B cell (primary cell): ENCODE results near the gene PLXNA1.

Experiments
- EZH2 ChIP-seq: IDR thresholded peaks from 2 replicates; pipeline ENCODE4 v1.6.1; 2012; ENCODE audit warnings: borderline replicate concordance, low read depth, mild to moderate bottlenecking, moderate library complexity, low read length; ENCODE audit not compliant: insufficient read depth, poor library complexity, severe bottlenecking
- TF ChIP-seq, protein P1 (sequence below): fragments of 200-600 bp; IDR thresholded peaks from one replicate; pipeline ENCODE4 v1.8.0; 2022; ENCODE audit warnings: antibody characterized with exemption, mild to moderate bottlenecking

DNA sequence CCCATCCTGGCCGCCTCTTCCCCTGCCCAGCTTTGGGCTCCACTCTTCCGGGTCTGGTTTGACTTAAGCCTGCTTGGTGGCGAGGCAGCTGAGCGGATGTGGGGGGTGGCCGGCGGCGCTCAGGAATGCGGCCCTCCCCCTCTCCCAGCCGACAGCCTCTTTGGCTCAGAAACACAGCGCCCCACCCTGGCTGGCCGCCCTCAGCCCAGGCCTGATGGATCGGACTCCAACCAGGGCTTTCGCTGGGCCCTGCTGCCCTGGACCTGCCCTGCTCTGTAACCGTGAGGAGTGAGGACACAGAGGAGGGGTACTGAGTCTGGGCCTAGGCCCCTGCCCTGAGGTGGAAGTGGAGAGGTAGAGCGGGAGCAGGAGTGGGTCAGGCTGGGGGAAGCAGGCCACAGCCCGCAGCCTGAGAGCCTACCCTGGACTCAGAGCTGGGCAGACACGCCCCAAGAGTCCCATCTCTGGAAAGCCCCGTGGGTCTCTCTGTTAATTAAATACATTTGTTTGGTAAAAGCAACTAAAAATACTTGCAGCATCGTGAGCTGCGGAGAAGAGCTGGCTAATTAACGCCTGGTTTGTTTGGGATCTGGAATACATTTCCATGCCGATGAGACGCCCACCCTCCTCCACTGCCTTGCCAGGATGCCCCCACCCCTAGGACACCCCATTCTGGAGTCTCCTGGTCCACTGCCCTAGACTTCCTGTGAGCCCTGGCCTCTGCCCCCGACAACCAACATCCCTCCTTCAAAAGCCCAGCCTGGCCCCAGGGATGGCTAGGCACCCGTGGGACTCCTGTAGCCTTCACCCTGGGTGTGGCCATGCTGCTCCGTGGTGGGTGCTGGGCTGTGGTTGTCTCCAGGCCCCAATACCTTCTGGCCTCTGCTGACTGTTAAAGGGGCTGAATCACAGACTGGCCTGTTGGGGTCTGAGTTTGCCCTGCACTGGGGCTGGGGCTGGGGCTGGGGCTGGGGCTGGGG, 19.6 kb downstream of the PLXNA1 start:
- TF ChIP-seq, protein P1, sequence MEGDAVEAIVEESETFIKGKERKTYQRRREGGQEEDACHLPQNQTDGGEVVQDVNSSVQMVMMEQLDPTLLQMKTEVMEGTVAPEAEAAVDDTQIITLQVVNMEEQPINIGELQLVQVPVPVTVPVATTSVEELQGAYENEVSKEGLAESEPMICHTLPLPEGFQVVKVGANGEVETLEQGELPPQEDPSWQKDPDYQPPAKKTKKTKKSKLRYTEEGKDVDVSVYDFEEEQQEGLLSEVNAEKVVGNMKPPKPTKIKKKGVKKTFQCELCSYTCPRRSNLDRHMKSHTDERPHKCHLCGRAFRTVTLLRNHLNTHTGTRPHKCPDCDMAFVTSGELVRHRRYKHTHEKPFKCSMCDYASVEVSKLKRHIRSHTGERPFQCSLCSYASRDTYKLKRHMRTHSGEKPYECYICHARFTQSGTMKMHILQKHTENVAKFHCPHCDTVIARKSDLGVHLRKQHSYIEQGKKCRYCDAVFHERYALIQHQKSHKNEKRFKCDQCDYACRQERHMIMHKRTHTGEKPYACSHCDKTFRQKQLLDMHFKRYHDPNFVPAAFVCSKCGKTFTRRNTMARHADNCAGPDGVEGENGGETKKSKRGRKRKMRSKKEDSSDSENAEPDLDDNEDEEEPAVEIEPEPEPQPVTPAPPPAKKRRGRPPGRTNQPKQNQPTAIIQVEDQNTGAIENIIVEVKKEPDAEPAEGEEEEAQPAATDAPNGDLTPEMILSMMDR = no peak
- no peak for TF ChIP-seq EZH2
